Duodenal mucosa (tissue), 2 donors: ENCODE data around the gene SPRY1.

Experiments used
- H3K27ac ChIP-seq: one replicate; pipeline ENCODE4 v1.7.0; 2013; ENCODE audit warnings: low read depth, low read length
- H3K27me3 ChIP-seq, 2 donors: one replicate each; pipeline ENCODE4 v1.7.0; 2013; ENCODE audit warnings: low read length in 2 of 2, control low read depth in 1 of 2; ENCODE audit not compliant: insufficient read depth in 2 of 2, control insufficient read depth in 1 of 2
- H3K36me3 ChIP-seq, 2 donors: one replicate each; pipeline ENCODE4 v1.7.0; 2013; ENCODE audit warnings: low read length in 2 of 2, control low read depth in 1 of 2; ENCODE audit not compliant: insufficient read depth in 2 of 2, control insufficient read depth in 1 of 2
- H3K4me1 ChIP-seq, 2 donors: one replicate each; pipeline ENCODE4 v1.7.0; 2013; ENCODE audit warnings: low read length in 2 of 2, control low read depth in 1 of 2; ENCODE audit not compliant: insufficient read depth in 2 of 2, control insufficient read depth in 1 of 2
- H3K4me3 ChIP-seq, 2 donors: one replicate each; pipeline ENCODE4 v1.7.0; 2013; ENCODE audit warnings: low read length in 2 of 2, low read depth in 1 of 2
- H3K9ac ChIP-seq, 2 donors: one replicate each; pipeline ENCODE4 v1.7.0; 2013; ENCODE audit warnings: low read length in 2 of 2, low read depth in 1 of 2
- H3K9me3 ChIP-seq, 2 donors: one replicate each; pipeline ENCODE4 v1.7.0; 2013; ENCODE audit warnings: low read length in 2 of 2, control low read depth in 1 of 2; ENCODE audit not compliant: control insufficient read depth in 1 of 2

Gene SPRY1

GRCh38 chr4:123421227-123421936, 24.8 kb downstream of the SPRY1 start:
- Histone ChIP-seq H3K9me3 (no peaks in the 10 kb centered on the region), H3K27ac (no peak overlapping the region), H3K4me1 (peaks cover 13 to 27% of the 10 kb centered on the region in 2 donors), H3K4me3 (peak overlapping the region in 1 of 2 donors; percentile 26), H3K36me3 (no peaks in the 10 kb centered on the region), H3K9ac (no peak overlapping the region), H3K27me3 (no peaks in the 10 kb centered on the region)

DNA sequence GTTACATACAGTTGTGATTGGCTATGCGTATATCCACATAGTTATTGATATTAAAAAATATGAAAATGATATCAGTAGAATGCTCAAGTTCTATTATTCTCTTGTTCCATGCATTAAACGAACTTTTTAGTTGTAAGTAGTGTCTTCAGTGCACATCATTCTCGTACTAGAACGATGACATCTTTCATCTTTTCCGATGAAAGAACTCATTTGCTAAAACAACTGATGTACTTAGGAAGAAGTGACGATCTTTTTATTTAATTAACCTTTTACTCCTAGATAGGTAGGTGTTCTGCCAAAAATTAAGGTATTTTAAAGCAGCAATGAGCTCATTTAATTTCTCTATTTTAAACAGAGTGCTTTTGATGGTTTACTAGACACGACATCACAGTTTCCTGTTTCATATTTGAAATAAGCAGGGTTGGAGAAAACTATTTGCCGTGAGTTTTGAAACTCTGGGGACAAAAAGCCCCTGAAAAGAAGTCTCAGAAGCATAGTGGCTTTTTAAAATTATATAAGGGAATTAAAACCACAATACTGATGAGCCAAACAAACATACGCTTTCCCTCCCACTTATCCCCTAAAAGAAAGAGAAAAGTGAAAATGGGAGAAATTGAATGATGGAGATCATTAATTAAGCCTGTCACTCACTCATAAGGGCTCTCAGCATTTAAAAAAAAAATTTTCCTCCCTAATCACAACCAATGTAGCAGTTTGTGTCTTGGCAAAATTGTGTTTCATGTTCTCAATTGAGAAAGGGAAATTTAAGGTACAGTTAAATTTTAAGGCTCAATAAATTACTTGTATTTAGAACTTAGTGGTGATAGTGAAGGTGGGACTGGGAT, 25.6 kb downstream of the SPRY1 start:
- Histone ChIP-seq H3K9ac (peak overlapping the region; percentile 13 to 47), H3K27ac (no peak overlapping the region), H3K4me3 (peak overlapping the region in 1 of 2 donors; percentile 26), H3K4me1 (peaks cover 13 to 27% of the 10 kb centered on the region in 2 donors), H3K9me3 (no peaks in the 10 kb centered on the region), H3K27me3 (no peaks in the 10 kb centered on the region), H3K36me3 (no peaks in the 10 kb centered on the region)

GRCh38 chr4:123423819-123424218, 27.2 kb downstream of the SPRY1 start:
- Histone ChIP-seq H3K27me3 (no peaks in the 10 kb centered on the region), H3K9me3 (no peaks in the 10 kb centered on the region), H3K4me3 (no peak overlapping the region), H3K4me1 (peaks cover 13 to 16% of the 10 kb centered on the region in 2 donors), H3K36me3 (no peaks in the 10 kb centered on the region), H3K9ac (no peak overlapping the region), H3K27ac (no peak overlapping the region)

DNA sequence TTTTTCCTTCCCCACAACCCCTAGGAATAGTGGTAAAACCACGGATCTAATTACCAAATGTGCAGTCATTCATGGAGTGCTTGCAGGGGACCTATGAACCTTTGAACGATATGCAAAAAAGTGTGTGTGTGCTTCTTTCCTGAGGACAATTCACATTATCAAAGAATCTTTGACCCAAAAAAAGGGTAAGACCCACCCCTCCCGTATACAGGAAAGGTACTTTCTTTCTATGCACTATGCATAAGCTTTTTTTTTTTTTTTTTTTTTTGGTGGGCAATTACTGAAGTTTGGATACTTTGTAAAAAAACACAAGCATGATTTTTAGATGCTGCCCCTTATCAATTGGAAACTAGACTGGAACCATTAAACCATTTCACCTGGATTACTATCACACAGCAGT, 31.4 kb downstream of the SPRY1 start:
- no peak overlapping the region for H3K9ac ChIP-seq
- no peaks in the 10 kb centered on the region for H3K27me3 ChIP-seq
- peaks cover 7 to 9% of the 10 kb centered on the region in 2 donors for H3K4me1 ChIP-seq
- H3K4me3 ChIP-seq, result no peak overlapping the region
- H3K9me3 ChIP-seq, result no peaks in the 10 kb centered on the region
- no peak overlapping the region for H3K27ac ChIP-seq
- no peaks in the 10 kb centered on the region for H3K36me3 ChIP-seq

DNA sequence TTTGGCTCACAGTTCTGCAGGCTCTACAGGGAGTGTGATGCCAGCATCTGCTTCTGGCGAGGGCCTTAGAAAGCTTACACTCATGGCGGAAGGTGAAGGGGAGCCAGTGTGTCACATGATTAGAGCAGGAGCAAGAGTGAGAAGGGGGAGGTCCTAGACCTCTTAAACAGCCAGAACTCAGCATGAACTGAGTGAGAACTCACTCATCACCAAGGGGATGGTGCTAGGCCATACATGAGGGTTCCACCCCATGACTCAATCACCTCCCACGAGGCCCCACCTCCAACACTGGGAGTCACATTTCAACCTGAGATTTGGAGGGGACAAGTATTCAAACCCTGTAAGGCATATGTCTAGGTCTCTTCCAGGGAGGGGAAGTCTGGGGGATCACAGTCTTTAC, 33.4 kb downstream of the SPRY1 start:
- H3K9me3 ChIP-seq, result no peaks in the 10 kb centered on the region
- H3K9ac ChIP-seq, result no peak overlapping the region
- no peaks in the 10 kb centered on the region for H3K27me3 ChIP-seq
- H3K27ac ChIP-seq, result no peak overlapping the region
- no peak overlapping the region for H3K4me3 ChIP-seq
- peaks cover 7 to 9% of the 10 kb centered on the region in 2 donors for H3K4me1 ChIP-seq
- no peaks in the 10 kb centered on the region for H3K36me3 ChIP-seq

DNA sequence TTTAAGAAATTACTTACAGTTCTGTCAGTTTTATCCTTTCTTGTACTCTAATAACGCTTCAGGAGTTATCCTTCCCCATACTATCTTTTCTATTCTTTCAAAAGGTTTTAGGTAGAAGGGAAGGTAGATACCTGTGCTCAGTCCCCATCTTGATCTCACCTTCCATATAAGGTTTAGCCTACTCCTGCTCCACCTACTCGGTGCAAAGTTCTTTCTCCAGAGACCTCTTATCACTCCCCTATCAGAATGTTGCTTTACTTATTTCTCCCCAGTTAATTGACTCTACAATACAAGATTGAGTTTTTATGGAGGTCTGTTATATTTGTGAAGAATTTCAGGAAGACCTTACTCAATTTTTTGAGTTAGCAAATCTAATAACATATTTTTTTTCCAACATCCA, 33.9 kb downstream of the SPRY1 start:
- Histone ChIP-seq H3K9me3 (no peaks in the 10 kb centered on the region), H3K9ac (no peak overlapping the region), H3K27me3 (no peaks in the 10 kb centered on the region), H3K27ac (no peak overlapping the region), H3K4me1 (peaks cover 7 to 9% of the 10 kb centered on the region in 2 donors), H3K4me3 (no peak overlapping the region), H3K36me3 (no peaks in the 10 kb centered on the region)

GRCh38 chr4:123433573-123433972, 37.0 kb downstream of the SPRY1 start:
- Histone ChIP-seq H3K27me3 (no peaks in the 10 kb centered on the region), H3K36me3 (no peaks in the 10 kb centered on the region), H3K4me1 (peaks cover 7 to 9% of the 10 kb centered on the region in 2 donors), H3K9ac (no peak overlapping the region), H3K4me3 (no peak overlapping the region), H3K27ac (no peak overlapping the region), H3K9me3 (no peaks in the 10 kb centered on the region)

DNA sequence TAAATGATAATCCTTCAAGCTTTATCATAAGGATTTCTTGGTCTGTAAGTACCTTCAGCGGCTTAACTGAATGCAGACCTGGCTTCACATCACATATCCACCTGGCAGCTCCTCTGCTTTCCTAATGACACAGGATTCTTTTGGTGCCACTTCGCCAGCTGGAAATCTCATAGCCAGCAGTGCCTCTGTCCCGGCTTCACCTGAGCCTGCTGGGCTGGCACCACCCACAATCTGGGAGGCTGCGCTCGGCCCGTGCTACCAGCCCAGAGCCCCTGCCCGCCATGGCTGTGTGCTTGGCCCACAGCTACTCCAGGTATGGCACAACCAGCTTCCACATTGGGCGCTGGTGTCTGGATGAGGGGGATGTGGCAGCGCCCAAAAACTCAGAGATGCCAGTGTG, 37.4 kb downstream of the SPRY1 start:
- Histone ChIP-seq H3K27ac (no peak overlapping the region), H3K4me1 (peaks cover 7 to 9% of the 10 kb centered on the region in 2 donors), H3K27me3 (no peaks in the 10 kb centered on the region), H3K9ac (no peak overlapping the region), H3K9me3 (no peaks in the 10 kb centered on the region), H3K4me3 (no peak overlapping the region), H3K36me3 (no peaks in the 10 kb centered on the region)

GRCh38 chr4:123435246-123436113, 38.9 kb downstream of the SPRY1 start:
- H3K9ac ChIP-seq, result no peak overlapping the region
- H3K27me3 ChIP-seq, result no peaks in the 10 kb centered on the region
- H3K36me3 ChIP-seq, result no peaks in the 10 kb centered on the region
- H3K27ac ChIP-seq, result no peak overlapping the region
- H3K4me3 ChIP-seq, result no peak overlapping the region
- no peaks in the 10 kb centered on the region for H3K9me3 ChIP-seq
- peaks cover 4 to 7% of the 10 kb centered on the region in 2 donors for H3K4me1 ChIP-seq
